ENCODE measurements around the gene LOXL3.
A peak's percentile ranks its signal among the peaks of the same experiment; 100 is the strongest.

LOXL3 gene

DNA sequence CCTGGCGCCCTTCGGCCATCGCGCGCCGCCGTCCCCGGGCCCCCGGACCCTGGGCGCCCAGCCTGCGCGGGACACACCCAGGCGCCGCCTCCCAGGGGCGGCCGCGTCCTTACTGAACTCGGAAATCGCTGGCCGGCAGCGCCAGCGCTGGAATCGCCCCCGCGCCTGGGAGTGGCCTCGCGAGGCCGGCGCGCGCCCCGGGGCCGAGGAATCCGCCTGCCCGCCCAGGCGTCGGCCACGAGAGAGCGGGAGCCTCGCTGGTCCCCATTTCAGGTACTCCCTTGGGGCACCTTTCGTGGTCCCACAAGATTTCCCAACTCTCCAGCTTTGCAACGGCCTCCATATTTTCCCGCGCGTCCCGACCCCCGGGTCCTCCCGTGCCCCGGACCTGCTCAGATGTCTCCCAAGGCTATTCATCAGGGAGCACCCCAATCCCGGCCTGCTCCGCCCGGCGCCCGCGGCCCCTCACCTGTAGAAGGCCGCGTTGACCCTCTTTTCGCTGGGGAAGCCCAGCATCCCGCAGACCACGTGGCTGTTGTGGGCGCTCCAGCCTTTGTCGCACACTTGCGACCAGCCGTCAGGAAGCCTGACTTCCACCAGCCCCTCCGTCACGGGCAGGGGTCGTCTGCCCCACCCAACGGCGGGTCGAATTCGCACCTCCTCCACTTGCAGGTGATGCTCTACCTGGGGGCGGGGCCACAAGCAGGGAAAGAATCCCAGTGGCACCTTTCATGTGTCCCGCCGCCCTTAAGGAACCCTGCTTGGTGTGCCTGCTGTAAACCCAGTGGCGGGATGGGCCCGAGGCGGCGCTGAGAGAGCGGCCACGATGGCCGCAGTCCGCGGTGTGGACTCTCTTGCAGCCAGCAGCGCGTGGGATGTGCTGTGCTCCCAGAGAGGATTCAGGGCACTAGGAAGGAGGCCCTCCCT, 4.6 kb downstream of the LOXL3 start:
- DNase-seq, result no peak

DNA sequence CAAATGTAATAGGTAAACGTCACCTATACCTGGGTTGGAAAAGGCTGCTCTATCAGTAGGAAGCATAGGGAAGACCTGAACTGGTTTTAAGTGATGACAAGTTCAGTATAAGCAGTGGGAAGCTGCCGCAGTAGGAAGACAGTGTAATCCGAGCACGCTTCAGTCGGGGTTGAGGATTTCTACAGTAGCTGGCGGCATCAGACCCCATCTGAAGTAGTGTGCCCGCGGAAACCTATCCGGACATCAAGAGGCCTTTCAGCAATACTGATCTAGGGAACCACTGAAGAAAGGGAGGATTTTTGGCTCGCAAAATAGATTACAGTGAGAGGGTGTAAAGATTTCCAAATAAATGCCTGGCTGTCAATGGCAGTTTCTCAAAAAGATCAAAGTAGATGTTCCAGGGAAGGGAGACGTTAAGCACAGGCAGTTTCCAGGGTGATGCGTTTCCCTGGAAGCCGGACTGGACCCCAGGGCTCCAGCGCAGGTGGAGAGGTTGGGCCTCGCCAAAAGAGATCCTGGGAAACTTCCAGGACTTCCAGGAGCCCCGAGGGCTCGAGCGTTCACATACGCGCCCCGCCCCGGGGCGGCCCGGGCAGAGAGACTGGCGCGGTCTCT, 5.3 kb downstream of the LOXL3 start:
- no peak for DNase-seq

DNA sequence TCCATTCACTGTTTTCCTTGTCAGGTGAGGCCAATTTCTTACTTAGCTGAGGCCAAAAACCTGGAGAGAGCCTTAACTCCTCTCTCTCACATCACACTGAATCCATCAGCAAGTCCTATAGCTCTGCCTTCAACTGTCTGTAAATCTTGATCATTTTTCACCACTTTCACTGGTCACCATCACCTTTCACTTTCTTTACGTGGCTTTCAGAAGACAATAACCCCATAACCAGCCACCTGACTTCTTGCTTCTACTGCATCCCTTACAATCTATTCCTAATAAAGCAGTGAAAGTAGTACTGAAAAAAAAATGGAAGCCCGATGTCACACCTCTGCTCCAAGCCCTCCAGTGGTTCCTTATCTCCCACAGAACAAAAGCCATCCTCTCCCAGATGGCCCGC, 7.7 kb downstream of the LOXL3 start:
- DNase-seq, result no peak

DNA sequence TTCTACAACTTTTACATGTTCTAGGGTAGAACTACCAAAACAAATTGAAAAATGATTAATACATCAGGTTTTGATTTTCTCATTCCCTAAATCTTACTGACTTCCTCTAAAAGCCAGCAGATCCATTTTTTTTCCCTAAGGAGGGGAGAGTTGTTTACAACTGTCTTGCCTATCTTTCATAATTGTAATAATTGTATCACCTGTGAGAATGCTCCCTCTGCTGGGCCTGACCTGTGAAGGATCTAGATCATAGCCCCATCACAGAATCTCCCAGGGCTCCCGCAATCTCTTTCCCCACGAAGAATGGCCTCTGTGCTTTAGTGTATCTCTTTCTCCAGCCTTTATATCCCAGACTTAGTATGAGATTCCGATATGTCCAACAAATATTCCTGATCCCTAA, 9.1 kb downstream of the LOXL3 start:
- no peak for DNase-seq

DNA sequence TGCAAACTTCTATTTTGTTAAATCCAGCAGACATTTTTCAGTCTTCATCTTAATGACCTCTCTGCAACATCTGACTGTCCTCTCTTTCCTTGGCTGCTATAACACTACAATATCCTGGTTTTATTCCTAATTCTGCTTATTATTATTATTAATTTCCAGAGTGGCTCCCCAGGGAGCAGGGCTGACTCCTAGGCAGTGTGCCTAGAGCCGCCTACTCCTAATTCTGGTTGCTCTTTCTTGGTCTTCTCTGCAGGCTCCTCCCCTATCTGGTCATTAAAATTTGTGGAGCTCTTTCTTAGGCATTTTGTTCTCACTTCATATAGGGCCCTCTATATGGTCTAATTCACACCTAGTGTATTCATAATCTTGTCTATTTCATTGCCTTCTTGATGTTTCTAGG, 10.8 kb downstream of the LOXL3 start:
- DNase-seq, result no peak

DNA sequence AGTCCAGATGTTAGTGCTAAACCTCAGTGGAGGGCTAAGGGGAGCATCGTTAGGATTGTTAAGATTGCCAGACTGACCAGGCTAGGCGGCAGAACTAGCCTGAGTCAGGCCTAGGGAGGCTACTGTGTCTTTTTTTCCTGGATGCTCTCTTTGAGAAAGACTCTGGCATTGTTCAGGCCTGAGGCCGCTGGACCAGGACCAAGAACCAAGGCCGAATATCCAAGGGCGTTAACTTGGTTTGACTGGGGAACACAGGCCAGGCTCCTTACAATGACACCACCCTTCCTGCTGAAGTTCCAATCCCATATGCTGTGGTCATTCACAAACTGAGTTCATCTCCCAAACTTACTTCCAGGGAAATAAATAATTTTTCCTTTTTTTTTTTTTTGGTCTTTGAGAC, 13.5 kb downstream of the LOXL3 start:
- no peak for DNase-seq

DNA sequence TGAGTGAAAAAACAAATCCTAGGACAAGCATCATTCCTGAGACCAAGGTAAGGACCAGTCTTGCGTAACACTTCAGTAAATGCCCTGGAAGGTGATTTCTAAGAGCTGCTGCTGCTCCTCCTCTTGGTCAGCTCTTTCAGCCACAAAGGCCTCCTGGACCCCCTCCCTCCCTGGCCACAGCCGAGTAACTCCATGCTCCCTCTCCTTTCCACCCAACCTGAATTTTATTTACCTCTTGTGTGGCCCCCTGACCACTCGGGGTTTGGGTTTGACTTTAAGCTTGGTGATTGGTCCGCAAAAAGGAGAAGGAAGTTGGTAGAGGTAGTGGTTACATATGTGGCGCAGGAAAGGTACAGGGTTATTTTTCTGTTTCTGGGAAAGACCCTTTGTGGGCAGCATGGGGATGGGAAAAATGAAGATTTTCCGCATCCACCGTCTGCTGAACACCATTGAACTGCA, 14.8 kb downstream of the LOXL3 start:
- no peak for DNase-seq

DNA sequence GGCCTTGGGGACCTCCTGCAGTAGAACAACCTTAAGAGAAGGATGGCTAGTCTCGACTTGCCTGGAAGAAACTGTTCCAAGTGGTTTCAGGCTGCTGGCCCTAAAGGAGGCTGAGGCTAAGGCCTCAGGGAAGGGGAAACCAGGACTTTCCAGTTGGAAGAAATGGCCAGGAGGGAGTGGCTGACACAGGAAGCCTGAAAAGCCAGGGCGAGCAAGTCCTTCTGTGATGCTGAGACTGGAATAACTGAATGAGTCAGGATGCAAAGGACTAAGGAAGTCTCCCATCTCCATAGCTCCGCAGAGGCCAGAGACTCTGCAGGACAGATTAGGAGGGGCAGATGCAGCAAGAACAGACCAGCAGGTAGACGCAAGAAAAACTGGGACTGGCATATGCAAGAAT, 16.6 kb downstream of the LOXL3 start:
- no peak for DNase-seq

DNA sequence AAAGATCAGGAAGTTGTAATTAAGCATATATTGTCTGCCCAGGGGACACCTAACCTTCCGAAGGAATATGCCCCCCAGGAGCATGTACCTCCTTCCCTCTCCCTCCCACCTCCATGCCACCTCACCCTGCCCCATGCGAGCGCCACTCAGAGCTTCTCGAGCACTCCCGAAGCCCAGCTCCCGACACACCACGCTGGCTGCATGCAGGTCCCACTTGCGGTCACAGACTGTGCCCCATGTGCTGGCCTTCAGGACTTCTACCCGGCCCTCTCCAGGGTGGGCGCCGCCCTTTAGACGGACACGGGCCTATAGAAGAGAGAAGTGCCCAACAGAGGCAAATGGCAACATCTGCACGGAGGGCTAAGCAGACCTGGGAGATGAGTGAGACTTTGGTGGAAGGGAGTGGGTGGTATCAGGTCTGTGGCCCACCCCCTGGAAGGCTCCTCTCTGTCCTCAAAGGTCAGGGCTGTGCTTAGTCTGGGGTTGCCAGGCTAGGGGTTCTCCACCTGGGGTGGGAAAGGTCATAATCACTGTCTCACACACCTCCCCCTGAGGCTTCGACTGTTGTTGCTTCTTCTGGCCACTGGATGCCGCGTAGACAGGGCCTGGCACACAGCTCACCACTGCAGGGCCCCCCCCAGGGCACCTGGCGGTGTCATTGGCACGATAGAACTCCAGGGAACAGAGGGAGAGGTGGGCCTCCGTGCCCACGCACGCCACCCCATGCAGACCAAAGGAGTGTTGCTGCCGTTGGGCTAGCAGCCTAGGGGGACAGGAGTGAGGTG, 17.4 kb downstream of the LOXL3 start:
- no peak for DNase-seq

DNA sequence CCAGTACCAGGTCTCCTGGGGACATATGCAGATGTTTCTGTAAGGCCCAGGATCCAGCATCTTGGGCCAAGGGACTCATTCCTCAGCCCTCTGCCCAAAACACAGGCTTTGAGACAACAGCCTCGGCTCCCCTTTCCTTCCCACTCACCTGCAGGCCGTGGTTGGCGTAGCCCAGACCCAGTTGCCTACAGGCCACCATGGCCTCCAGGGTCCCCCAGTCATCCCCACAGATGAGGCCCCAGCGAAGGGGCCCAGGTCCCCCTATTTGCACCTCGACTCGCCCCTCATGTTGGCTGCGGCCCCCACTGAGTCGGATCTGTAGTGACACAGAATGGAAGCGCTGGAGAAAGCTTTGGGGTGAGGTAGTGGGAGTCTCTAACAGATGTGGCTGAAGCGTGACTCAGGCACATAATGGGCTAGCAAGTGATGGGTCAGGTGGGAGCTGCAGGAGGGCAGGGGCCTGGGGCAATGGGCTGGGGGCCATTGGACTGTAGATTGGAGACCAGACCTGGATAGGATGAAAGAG, 18.2 kb downstream of the LOXL3 start:
- DNase-seq, result no peak

DNA sequence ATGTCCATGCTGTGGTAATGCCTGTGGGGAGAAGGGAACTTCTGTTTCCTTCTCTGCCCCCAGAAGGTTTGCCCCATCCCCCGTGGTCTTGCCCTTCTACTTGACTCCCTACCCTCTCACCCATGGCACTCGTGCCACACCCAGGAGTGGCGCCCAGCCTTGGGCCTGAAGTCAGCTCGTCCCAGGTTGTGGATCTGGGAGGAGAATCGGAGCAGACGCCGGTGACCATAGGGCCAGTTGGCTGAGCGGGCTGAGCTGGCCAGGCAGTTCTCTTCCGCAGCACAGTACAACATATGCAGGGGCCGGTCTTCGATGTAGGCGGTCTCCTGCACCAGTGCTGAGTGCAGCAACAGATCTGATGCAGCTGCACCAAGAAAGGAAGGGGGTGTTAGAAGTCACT, 19.3 kb downstream of the LOXL3 start:
- DNase-seq, result no peak

DNA sequence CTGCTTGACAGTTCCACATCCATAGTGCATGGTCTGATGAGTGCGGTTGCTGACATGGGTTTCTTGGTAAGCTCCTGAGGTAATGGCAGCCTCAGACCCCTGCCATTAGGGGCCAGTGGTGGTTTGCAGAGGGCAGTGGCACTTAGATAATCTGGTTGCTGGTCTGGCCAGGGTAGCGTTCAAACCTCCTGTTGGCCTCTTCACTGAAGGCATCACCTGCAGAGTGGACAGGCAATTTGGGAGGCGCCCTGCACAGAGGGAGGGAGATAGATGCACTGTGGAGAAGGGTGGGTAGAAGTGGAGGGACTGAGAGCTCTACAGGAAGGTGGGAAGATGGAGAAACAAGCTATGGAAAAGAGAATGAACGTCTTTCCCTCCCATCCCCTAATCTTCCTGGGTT, 20.3 kb downstream of the LOXL3 start:
- DNase-seq, result no peak

DNA sequence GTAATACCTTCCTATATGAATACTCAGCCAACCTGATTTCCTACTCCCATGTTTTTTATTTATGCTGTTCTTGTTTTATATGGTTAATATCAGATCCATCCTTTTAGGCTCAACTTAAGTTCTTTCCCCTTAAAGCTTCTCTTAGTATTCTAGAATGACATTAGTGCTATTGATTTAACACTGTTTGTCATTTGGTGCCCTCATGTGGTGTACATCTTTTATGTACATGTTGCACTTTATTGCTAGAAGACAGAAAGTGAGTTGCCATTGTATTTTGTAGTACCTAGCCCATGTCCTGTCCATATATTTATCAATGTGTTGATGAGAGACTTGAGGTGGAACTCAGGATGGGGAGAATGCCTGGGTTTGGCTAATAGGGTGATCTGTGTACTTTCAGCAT, 21.5 kb downstream of the LOXL3 start:
- no peak for DNase-seq

DNA sequence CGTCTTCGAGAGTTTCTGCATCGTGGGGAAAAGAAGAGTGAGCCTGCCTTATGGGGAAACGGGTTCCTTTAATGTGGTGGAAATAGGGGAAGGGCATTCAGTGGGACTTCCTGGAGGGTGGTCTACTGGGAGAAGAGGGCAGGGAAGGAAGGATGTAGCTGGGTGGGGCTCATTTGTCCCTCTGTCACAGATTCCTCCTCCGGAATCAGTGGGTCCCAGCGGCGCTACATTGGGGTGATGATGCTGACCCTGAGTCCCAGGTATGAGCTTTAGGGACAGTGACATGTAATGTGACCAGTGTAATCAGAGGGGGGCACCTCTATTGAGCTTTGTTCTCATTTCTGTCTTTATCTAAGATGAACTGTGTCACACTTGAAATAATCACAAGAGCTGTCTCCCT, 22.1 kb downstream of the LOXL3 start:
- DNase-seq, result no peak

DNA sequence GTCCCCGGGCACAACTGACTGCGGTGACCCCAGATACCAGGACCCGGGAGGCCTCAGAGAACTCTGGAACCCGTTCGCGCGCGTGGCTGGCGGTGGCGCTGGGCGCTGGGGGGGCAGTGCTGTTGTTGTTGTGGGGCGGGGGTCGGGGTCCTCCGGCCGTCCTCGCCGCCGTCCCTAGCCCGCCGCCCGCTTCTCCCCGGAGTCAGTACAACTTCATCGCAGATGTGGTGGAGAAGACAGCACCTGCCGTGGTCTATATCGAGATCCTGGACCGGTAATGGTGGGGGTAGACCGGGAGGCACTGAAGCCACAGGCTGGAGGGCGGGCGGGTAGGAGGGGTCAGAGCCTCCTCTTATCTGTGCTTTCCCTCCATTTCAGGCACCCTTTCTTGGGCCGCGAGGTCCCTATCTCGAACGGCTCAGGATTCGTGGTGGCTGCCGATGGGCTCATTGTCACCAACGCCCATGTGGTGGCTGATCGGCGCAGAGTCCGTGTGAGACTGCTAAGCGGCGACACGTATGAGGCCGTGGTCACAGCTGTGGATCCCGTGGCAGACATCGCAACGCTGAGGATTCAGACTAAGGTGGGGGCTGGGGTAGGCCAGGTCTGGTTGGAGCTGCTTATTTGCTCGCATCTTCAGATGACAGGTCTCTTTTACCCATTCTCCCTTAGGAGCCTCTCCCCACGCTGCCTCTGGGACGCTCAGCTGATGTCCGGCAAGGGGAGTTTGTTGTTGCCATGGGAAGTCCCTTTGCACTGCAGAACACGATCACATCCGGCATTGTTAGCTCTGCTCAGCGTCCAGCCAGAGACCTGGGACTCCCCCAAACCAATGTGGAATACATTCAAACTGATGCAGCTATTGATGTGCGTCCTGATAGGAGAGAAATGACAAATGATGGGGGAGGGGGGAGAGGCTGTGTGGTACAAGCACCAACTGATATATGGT, 23.2 kb downstream of the LOXL3 start:
- DNase-seq, result no peak

DNA sequence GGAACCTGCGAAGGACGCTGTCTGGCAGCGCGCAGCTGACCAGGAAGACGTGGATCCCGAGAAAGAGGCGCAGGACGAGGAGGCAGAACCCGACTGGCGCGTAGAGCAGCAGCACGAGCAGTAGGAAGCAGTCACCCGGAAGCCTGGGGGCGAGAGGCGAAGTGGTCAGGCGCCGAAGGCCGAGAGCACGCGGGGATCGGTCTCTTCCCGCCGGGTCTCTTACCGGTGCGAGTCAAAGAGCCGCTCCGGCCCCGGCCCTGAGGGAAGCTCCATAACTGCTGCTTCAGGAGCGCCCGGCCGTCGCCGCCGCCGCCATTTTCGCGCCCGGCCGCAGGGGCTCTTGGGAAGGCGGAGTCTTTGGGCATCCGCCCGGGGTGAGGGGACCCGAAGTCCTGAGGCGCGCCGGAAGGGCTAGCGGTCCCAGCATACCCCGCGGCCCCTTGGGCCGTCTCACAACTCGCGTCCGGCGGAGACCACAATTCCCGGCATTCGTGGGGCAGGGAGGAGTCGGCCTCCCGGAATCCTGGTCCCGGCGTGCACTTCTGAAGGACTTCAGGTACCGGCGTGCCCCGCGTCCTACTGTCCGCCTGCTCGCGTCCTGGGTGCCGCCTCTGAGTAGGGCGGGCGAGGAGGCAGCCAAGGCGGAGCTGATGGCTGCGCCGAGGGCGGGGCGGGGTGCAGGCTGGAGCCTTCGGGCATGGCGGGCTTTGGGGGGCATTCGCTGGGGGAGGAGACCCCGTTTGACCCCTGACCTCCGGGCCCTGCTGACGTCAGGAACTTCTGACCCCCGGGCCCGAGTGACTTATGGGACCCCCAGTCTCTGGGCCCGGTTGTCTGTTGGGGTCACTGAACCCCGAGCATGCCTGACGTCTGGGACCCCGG, 24.1 kb downstream of the LOXL3 start, which contains the start of the genes AUP1 and HTRA2:
Gene AUP1, minus strand, starts transcription at position 350 of the 882 bp plus-strand sequence. Its CDS starts 77 bp downstream, at position 273.
Gene HTRA2, plus strand, starts transcription at position 577 of the 882 bp plus-strand sequence. Its CDS starts 74 bp downstream, at position 651.
- DNase-seq, result peak; percentile 94

DNA sequence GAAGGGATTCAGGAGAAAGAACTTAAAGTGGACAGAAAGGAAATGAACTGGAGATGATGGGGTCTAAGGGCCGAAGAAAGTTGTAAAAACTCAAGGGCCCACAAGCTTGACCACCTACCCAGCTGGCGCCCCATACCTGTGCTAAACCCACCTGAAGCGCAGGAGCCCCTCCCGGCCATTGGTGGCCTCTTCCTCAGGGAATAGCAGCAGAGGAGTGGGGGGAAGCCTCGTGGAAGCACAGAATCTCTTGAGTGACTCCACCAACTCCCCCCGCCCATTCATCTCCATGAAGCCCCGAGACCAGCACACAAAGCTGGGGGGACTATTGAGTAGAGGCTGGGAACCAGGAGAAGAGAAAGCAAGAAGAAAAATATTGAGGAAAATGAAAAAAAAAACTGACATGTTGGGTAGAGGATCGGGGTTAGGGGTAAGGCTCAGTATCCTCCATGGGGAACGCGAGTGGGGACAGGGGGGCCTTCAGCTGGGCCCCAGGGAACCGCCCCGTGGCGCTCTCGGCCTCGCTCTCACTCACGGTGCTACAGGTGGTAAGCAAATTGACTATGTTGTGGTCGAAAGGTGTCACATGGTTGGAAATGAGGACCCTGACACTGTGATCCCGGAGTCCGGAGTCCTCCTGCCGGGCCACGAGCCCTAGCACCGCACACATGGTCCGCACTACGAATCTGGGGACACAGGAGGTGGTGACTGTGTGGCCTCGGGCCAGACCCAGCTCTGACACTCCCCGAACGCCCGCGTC, 25.0 kb downstream of the LOXL3 start:
- no peak for DNase-seq

DNA sequence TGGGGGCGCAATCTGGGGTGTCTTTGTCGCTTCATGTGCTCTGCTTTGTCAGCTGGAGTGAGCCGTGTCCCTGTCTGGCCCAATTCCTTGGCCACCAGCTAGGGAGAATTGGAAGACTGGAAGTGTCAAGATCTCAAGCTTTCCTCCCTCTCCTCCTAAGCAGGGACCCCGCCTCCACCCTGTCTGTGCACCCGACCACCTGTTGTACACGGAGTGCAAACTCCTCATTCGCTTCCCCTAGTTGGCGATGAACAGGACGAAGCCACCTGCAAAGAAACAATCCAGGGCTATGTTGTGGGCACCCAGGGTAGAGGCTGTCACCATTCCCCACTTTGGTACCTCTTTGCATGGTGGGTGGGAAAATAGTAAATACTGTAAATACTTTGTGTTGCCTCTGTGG, 26.0 kb downstream of the LOXL3 start:
- no peak for DNase-seq

DNA sequence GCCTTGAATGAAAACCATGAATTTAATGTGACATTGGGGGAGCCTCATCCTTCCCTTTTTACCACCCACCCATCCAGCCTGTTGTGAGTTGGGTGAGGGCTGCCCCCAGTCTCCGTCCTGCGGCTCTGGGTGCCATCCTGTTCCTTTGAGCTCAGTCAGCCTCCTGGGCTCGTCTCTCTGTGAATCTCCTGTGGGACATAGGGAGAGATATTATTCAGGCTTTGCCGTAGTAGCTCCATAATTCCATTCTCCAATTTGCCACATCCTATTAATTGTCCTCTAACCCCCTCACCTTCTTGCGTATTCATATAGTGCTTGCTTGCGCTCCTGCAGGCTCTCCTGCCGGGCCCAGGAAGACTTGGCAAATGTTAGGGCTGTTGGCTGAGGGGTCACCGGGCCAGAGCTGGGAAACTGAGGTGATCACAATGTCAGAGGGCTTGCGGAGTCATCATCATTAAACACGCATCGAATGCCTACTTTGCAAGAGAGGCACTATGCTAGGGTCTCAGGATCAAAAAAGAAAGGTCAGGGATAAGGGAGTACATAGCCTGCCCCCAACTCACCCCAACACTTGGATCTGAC, 27.0 kb downstream of the LOXL3 start:
- DNase-seq, result no peak

Measured in NCI-H2081 treated with DMSO at 0.1 percent for 48 hours (cell line).